ENCODE data around the gene GAB1.

The GAB1 gene

GRCh38 chr4:143358923-143359643 lies 22.4 kb downstream of the GAB1 start:
- peaks cover 25% of the 10 kb centered on the region for H3K4me1 ChIP-seq (ENCODE audit: control insufficient read depth, insufficient read depth, low read length, poor library complexity, severe bottlenecking)
- WGBS, 2 experiments (ENCODE audit: insufficient coverage in 2 of 2) = 81 to 92% methylated on average over 3 of the region's 6 CpGs
- H3K36me3 ChIP-seq (ENCODE audit: control insufficient read depth, insufficient read depth, low read length) = no peaks in the 10 kb centered on the region
- no peak overlapping the region for H3K4me3 ChIP-seq (ENCODE audit: extremely low read depth, insufficient read depth, low read length, poor library complexity, severe bottlenecking)
- H3K27ac ChIP-seq (ENCODE audit: low read depth, low read length, severe bottlenecking) = no peak overlapping the region
- H3K9me3 ChIP-seq (ENCODE audit: control insufficient read depth, low read length) = no peaks in the 10 kb centered on the region

- H3K4me1 ChIP-seq (ENCODE audit: control insufficient read depth, insufficient read depth, low read length, poor library complexity, severe bottlenecking) = peaks cover 28% of the 10 kb centered on the region
- H3K36me3 ChIP-seq (ENCODE audit: control insufficient read depth, insufficient read depth, low read length) = no peaks in the 10 kb centered on the region
- H3K9me3 ChIP-seq (ENCODE audit: control insufficient read depth, low read length) = no peaks in the 10 kb centered on the region
- no peak overlapping the region for H3K4me3 ChIP-seq (ENCODE audit: extremely low read depth, insufficient read depth, low read length, poor library complexity, severe bottlenecking)
- H3K27ac ChIP-seq (ENCODE audit: low read depth, low read length, severe bottlenecking) = no peak overlapping the region
- WGBS, 2 experiments (ENCODE audit: insufficient coverage in 2 of 2) = 80% methylated on average over 1 of the region's 1 CpG; no CpG with 5 or more reads in 1 of the 2 experiments
These were observed 23.0 kb downstream of the GAB1 start for GRCh38 chr4:143359644-143360193.

DNA sequence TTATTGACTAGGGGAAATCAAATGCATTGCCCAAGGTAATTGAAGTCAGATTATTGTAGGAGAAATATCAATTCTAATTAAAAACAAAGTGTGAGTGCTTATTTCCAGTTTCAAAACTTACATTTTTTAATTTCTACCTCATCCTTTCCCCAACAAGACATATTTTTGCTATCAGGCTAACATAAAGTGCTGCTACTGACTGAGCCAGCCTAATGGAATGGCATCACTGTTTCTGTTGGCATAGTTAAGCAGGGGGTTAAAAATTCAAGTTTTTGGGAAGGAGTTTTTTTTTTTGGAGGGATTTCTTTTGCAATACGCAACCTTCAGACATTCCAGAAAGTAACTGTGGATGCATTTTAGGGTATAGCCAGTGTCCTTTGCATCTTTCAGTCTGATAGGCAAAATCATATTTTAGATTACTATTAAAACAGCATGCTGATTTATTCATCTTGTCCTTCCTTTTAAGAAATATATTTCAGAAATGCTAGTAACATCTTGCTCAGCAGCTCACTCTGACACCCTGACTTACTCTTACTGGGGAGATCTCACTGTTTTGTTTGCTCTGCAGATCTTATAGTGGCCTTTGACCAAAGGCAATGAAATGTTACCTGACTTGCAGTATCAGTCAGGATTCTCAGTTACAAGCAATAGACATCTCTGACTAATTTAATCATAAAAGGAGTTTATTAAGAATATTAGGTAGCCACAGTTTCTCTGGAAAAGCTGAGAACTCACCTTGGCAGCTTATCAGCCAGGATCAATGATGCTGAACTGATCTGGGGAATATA lies 24.4 kb downstream of the GAB1 start:
- no peak overlapping the region for H3K4me3 ChIP-seq (ENCODE audit: extremely low read depth, insufficient read depth, low read length, poor library complexity, severe bottlenecking)
- peaks cover 24% of the 10 kb centered on the region for H3K4me1 ChIP-seq (ENCODE audit: control insufficient read depth, insufficient read depth, low read length, poor library complexity, severe bottlenecking)
- no CpG with 5 or more reads among the region's 1 CpG for WGBS, 2 experiments (ENCODE audit: insufficient coverage in 2 of 2)
- H3K36me3 ChIP-seq (ENCODE audit: control insufficient read depth, insufficient read depth, low read length) = no peaks in the 10 kb centered on the region
- H3K9me3 ChIP-seq (ENCODE audit: control insufficient read depth, low read length) = no peaks in the 10 kb centered on the region
- no peak overlapping the region for H3K27ac ChIP-seq (ENCODE audit: low read depth, low read length, severe bottlenecking)

DNA sequence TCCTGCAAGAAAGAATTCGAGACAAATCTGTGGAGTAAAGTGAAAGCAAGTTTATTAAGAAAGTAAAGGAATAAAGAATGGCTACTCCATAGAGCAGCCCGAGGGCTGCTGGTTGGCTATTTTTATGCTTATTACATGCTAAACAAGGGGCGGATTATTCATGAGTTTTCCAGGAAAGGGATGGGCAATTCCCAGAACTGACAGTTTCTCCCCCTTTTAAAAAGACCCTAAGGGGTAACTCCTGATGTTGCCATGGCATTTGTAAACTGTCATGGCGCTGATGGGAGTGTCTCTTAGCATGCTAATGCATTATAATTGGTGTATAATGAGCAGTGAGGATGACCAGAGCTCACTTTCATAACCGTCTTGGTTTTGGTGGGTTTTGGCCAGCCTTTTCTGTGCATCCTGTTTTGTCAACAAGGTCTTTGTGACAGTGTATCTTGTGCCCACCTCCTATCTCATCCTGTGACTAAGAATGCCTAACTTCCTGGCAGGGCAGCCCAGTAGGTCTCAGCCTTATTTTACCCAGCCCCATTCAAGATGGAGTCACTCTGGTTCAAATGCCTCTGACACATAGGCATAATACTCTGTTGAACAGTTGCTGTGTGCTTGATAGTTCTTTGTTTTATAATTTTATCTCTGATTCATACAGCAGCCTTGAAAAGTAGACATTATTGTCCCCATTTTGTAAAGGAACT lies 25.8 kb downstream of the GAB1 start:
- no peak overlapping the region for H3K4me3 ChIP-seq (ENCODE audit: extremely low read depth, insufficient read depth, low read length, poor library complexity, severe bottlenecking)
- H3K4me1 ChIP-seq (ENCODE audit: control insufficient read depth, insufficient read depth, low read length, poor library complexity, severe bottlenecking) = peaks cover 21% of the 10 kb centered on the region
- H3K27ac ChIP-seq (ENCODE audit: low read depth, low read length, severe bottlenecking) = no peak overlapping the region
- WGBS, 2 experiments (ENCODE audit: insufficient coverage in 2 of 2) = 91 to 95% methylated on average over 4 of the region's 5 CpGs
- no peaks in the 10 kb centered on the region for H3K9me3 ChIP-seq (ENCODE audit: control insufficient read depth, low read length)
- no peaks in the 10 kb centered on the region for H3K36me3 ChIP-seq (ENCODE audit: control insufficient read depth, insufficient read depth, low read length)

- 97 to 100% methylated on average over 3 of the region's 3 CpGs for WGBS, 2 experiments (ENCODE audit: insufficient coverage in 2 of 2)
- H3K36me3 ChIP-seq (ENCODE audit: control insufficient read depth, insufficient read depth, low read length) = no peaks in the 10 kb centered on the region
- no peaks in the 10 kb centered on the region for H3K9me3 ChIP-seq (ENCODE audit: control insufficient read depth, low read length)
- H3K4me3 ChIP-seq (ENCODE audit: extremely low read depth, insufficient read depth, low read length, poor library complexity, severe bottlenecking) = no peak overlapping the region
- H3K27ac ChIP-seq (ENCODE audit: low read depth, low read length, severe bottlenecking) = no peak overlapping the region
- peaks cover 17% of the 10 kb centered on the region for H3K4me1 ChIP-seq (ENCODE audit: control insufficient read depth, insufficient read depth, low read length, poor library complexity, severe bottlenecking)
These were observed 26.7 kb downstream of the GAB1 start for GRCh38 chr4:143363332-143363731.

DNA sequence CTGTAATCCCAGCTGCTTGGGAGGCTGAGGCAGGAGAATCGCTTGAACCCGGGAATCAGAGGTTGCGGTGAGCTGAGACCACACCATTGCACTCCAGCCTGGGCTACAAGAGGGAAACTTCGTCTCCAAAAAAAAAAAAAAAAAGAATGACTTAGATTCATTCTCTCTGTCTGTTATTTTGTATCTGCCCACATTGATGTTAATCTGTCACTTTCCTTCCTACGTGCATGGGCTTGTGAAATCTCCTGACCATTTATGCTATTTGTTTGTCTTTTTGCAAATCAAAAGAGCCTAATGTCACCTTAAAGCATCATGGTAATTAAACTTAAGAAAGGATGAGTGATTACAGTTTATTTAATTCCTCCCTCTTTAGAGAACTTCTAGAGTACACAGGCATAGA lies 27.4 kb downstream of the GAB1 start:
- Histone ChIP-seq H3K4me3 (ENCODE audit: extremely low read depth, insufficient read depth, low read length, poor library complexity, severe bottlenecking) (no peak overlapping the region), H3K36me3 (ENCODE audit: control insufficient read depth, insufficient read depth, low read length) (peaks cover under 1% of the 10 kb centered on the region), H3K27ac (ENCODE audit: low read depth, low read length, severe bottlenecking) (no peak overlapping the region), H3K9me3 (ENCODE audit: control insufficient read depth, low read length) (no peaks in the 10 kb centered on the region), H3K4me1 (ENCODE audit: control insufficient read depth, insufficient read depth, low read length, poor library complexity, severe bottlenecking) (peaks cover 11% of the 10 kb centered on the region)
- 89 to 96% methylated on average over 3 to 4 of the region's 5 CpGs for WGBS, 2 experiments (ENCODE audit: insufficient coverage in 2 of 2)

DNA sequence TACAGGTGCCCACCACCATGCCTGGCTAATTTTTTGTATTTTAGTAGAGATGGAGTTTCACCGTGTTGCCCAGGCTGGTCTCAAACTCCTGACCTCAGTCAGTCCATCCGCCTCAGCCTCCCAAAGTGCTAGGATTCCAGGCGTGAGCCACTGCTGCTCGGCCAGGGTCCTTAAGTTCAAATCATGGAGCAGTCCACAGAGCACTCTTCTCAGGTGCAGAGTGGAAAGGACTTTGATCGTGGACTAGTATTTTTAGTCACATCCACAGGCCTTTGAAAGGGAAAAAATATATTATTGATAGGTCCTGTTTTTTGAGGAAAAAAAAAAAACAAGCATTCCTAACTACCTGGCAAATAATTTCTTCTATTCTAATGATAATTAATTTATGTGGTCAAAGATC lies 31.2 kb downstream of the GAB1 start:
- WGBS, 2 experiments (ENCODE audit: insufficient coverage in 2 of 2) = 73 to 100% methylated on average over 4 of the region's 5 CpGs
- Histone ChIP-seq H3K27ac (ENCODE audit: low read depth, low read length, severe bottlenecking) (no peak overlapping the region), H3K36me3 (ENCODE audit: control insufficient read depth, insufficient read depth, low read length) (peaks cover 9% of the 10 kb centered on the region), H3K9me3 (ENCODE audit: control insufficient read depth, low read length) (peaks cover 5% of the 10 kb centered on the region), H3K4me3 (ENCODE audit: extremely low read depth, insufficient read depth, low read length, poor library complexity, severe bottlenecking) (no peak overlapping the region), H3K4me1 (ENCODE audit: control insufficient read depth, insufficient read depth, low read length, poor library complexity, severe bottlenecking) (peaks cover 3% of the 10 kb centered on the region)

DNA sequence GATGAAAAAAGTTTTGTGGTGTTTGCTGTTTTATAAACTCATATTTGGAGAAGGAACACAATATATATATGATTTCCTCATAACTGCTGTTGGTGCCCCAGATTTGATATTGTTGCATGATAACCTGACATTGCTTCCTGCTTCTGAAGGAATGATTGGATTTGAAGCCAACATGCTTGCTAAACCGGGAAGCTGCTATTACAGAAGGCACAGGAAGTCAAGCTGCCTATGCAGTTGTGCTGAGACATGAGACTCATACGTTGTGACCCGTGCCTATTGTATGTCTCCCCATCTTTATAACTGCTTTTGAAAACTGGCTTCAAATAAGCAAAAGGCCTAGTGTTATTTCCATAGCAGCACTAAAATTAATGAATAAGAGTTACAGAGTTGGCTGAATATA lies 32.9 kb downstream of the GAB1 start:
- WGBS, 2 experiments (ENCODE audit: insufficient coverage in 2 of 2) = 89 to 93% methylated on average over 1 to 2 of the region's 3 CpGs

GRCh38 chr4:143372093-143372915 lies 35.6 kb downstream of the GAB1 start:
- no peak overlapping the region for H3K4me3 ChIP-seq (ENCODE audit: extremely low read depth, insufficient read depth, low read length, poor library complexity, severe bottlenecking)
- H3K27ac ChIP-seq (ENCODE audit: low read depth, low read length, severe bottlenecking) = no peak overlapping the region
- H3K9me3 ChIP-seq (ENCODE audit: control insufficient read depth, low read length) = peaks cover 5% of the 10 kb centered on the region
- no CpG with 5 or more reads among the region's 1 CpG for WGBS, 2 experiments (ENCODE audit: insufficient coverage in 2 of 2)
- H3K36me3 ChIP-seq (ENCODE audit: control insufficient read depth, insufficient read depth, low read length) = peaks cover 9% of the 10 kb centered on the region
- peaks cover 9% of the 10 kb centered on the region for H3K4me1 ChIP-seq (ENCODE audit: control insufficient read depth, insufficient read depth, low read length, poor library complexity, severe bottlenecking)

More for the DNA sequence above, 32.9 kb downstream of the GAB1 start:
- H3K9me3 ChIP-seq (ENCODE audit: control insufficient read depth, low read length) = peaks cover 5% of the 10 kb centered on the region
- peaks cover 9% of the 10 kb centered on the region for H3K4me1 ChIP-seq (ENCODE audit: control insufficient read depth, insufficient read depth, low read length, poor library complexity, severe bottlenecking)
- H3K27ac ChIP-seq (ENCODE audit: low read depth, low read length, severe bottlenecking) = no peak overlapping the region
- no peak overlapping the region for H3K4me3 ChIP-seq (ENCODE audit: extremely low read depth, insufficient read depth, low read length, poor library complexity, severe bottlenecking)
- H3K36me3 ChIP-seq (ENCODE audit: control insufficient read depth, insufficient read depth, low read length) = peaks cover 9% of the 10 kb centered on the region

GRCh38 chr4:143374255-143374654 lies 37.6 kb downstream of the GAB1 start:
- H3K4me3 ChIP-seq (ENCODE audit: extremely low read depth, insufficient read depth, low read length, poor library complexity, severe bottlenecking) = no peak overlapping the region
- H3K27ac ChIP-seq (ENCODE audit: low read depth, low read length, severe bottlenecking) = no peak overlapping the region
- WGBS, 2 experiments (ENCODE audit: insufficient coverage in 2 of 2) = 92% methylated on average over 2 of the region's 3 CpGs
- peaks cover 7% of the 10 kb centered on the region for H3K36me3 ChIP-seq (ENCODE audit: control insufficient read depth, insufficient read depth, low read length)
- H3K4me1 ChIP-seq (ENCODE audit: control insufficient read depth, insufficient read depth, low read length, poor library complexity, severe bottlenecking) = peaks cover 9% of the 10 kb centered on the region
- peaks cover 5% of the 10 kb centered on the region for H3K9me3 ChIP-seq (ENCODE audit: control insufficient read depth, low read length)

Data from mesodermal cell (in vitro differentiated cells).